Adipocyte (in vitro differentiated cells): ENCODE results near the gene CCDC17.

ENCODE experiments used
- DNase-seq: peaks from one replicate; pipeline ENCODE4 v3.0.0-alpha.2; 2015; ENCODE audit warnings: low read depth
- H3K27me3 ChIP-seq: replicated peaks from 2 replicates; pipeline ENCODE4 v1.7.0; 2013; ENCODE audit warnings: mild to moderate bottlenecking, low read length, moderate library complexity; ENCODE audit not compliant: control insufficient read depth, insufficient read depth
- H3K36me3 ChIP-seq: 2 replicates; pipeline ENCODE4 v1.7.0; 2013; ENCODE audit warnings: low read length, mild to moderate bottlenecking, moderate library complexity; ENCODE audit not compliant: control insufficient read depth, insufficient read depth, severe bottlenecking
- H3K4me1 ChIP-seq: 2 replicates; pipeline ENCODE4 v1.7.0; 2013; ENCODE audit warnings: mild to moderate bottlenecking, low read length, moderate library complexity; ENCODE audit not compliant: control insufficient read depth, insufficient read depth
- H3K4me3 ChIP-seq: 2 replicates; pipeline ENCODE4 v1.7.0; 2013; ENCODE audit warnings: mild to moderate bottlenecking, low read length, moderate library complexity
- H3K9ac ChIP-seq: 2 replicates; pipeline ENCODE4 v1.7.0; 2013; ENCODE audit warnings: mild to moderate bottlenecking, low read length, moderate library complexity
- H3K9me3 ChIP-seq: 2 replicates; pipeline ENCODE4 v1.7.0; 2013; ENCODE audit warnings: mild to moderate bottlenecking, low read length, moderate library complexity; ENCODE audit not compliant: control insufficient read depth

CCDC17 gene

GRCh38 chr1:45570631-45571030, 53.2 kb downstream of the CCDC17 start:
- Histone ChIP-seq H3K9me3 (no peaks in the 10 kb centered on the region), H3K4me3 (no peak overlapping the region), H3K4me1 (no peaks in the 10 kb centered on the region), H3K36me3 (peaks cover 40% of the 10 kb centered on the region), H3K9ac (no peak overlapping the region), H3K27me3 (no peaks in the 10 kb centered on the region)
- no peak for DNase-seq
